Erythroblast (primary cell): ENCODE results near the gene ARL8B.

Experiments used
- GATA1 ChIP-seq: IDR thresholded peaks from 2 replicates; pipeline ENCODE4 v1.6.1; 2011; ENCODE audit warnings: low read depth, mild to moderate bottlenecking, control low read depth, low read length, moderate library complexity
- POLR2A ChIP-seq: IDR thresholded peaks from 2 replicates; pipeline ENCODE4 v1.6.1; 2011; ENCODE audit warnings: mild to moderate bottlenecking, low read length

- TF ChIP-seq POLR2A = no peak
- no peak for TF ChIP-seq GATA1
These were observed 96.7 kb downstream of the ARL8B start for GRCh38 chr3:5218815-5219214.
